Measurements from ENCODE around the gene MAP3K2. TPM values are rescaled to one million over a fixed set of nuclear protein-coding genes. Genes with fewer than 3 reads are reported as not detected.

The MAP3K2 gene
- total RNA-seq, 2 donors from 2014 or later, result 61.6 to 63.8 TPM

DNA sequence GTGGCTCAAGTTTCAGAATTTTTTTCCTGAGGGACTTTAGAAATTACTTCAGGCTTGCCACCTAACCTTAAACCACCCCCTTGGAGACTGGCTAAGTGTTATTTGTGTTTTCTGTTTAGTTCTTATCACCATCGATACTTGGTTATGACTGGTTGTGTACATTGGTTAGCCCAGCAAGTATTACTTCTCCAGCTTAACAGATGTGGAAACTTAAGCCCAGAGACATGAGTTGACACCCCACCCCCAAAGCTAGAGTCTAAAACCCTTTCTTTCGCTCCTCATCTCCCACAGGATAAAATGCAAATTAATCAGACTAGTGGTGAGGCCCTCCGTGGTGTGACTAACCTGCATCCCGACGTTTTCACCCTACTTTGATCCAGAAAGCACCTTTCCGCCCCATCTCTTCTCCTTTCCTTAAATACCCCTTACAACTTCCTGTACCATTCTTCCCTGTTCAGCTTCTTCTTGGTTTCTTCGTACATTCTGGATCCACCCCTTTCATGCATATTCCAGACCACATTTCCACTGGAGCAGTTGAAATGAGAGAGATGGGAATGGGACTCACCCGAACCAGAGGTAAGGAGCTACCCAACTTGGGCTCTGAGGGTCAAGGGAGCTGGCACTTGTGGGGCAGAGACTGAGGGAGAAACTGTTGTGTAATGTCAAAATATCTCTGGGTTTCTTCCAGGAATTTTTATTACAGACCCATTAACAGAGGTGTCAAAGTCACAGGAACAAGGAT, 819 bp upstream of the MAP3K2 start:
- Histone ChIP-seq H3K27ac (peak overlapping the region; percentile 100), H3K4me3 (peak overlapping the region; percentile 98 to 100), H3K27me3 (replicated peaks; ENCODE audit: insufficient read depth) (no peaks in the 10 kb centered on the region), H3K36me3 (no peaks in the 10 kb centered on the region), H3K9me3 (no peaks in the 10 kb centered on the region), H3K4me1 (replicated peaks) (no peaks in the 10 kb centered on the region)
- WGBS, result 48% methylated on average over 8 of the region's 8 CpGs
- no peak for DNase-seq (ENCODE audit: low spot score)
- intact Hi-C loops (cut with DNase I), result no loop called here
- TF ChIP-seq, protein P1, sequence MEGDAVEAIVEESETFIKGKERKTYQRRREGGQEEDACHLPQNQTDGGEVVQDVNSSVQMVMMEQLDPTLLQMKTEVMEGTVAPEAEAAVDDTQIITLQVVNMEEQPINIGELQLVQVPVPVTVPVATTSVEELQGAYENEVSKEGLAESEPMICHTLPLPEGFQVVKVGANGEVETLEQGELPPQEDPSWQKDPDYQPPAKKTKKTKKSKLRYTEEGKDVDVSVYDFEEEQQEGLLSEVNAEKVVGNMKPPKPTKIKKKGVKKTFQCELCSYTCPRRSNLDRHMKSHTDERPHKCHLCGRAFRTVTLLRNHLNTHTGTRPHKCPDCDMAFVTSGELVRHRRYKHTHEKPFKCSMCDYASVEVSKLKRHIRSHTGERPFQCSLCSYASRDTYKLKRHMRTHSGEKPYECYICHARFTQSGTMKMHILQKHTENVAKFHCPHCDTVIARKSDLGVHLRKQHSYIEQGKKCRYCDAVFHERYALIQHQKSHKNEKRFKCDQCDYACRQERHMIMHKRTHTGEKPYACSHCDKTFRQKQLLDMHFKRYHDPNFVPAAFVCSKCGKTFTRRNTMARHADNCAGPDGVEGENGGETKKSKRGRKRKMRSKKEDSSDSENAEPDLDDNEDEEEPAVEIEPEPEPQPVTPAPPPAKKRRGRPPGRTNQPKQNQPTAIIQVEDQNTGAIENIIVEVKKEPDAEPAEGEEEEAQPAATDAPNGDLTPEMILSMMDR (IDR thresholded peaks at IDR 0.05), result no peak
- TF ChIP-seq POLR2AphosphoS5 (IDR thresholded peaks at IDR 0.05) (no peak), POLR2A (IDR thresholded peaks at IDR 0.05) (no peak)

DNA sequence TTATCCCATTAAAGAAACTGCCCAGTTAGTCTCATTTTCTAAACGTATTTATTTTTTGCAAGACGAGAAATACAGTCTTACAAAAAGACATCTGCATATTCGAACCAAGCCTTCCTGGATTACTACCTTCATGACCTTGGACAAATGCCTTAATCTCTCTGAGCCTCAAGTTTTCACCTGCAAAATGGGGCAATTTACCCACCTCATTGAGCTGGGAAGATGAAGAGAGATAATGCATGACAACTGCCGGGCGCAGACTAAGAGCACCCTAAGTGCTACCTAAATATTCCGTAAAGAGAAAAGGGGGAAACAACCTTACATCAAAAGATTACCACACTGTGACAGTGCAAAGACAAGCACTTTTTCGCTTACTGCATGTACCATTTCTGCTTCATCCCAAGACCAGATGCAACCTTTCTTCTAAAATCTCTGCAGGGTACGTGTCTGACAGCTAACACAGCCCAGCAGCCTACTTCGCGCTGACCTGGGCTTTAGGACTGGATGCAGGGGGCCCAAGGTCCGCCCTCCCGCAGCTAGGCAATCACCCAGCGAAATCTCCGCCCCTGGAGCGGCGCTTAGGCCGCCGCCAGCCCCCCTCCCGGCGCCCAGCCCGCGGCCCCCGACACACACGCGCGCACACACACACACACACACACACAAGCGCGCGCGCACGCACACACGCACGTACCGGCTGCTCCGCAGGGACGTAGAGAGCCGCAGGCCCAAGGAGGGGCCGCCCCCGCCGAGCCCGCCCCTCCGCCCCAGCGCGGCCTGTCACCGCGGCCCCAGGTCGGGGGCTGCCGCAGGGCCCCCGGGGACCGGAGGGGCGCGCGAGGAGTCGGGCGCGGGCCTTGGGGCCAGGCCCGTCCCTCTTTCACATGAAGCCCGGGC, 766 bp downstream of the MAP3K2 start:
- TF ChIP-seq POLR2A (IDR thresholded peaks at IDR 0.05) (no peak), POLR2AphosphoS5 (IDR thresholded peaks at IDR 0.05) (no peak)

DNA sequence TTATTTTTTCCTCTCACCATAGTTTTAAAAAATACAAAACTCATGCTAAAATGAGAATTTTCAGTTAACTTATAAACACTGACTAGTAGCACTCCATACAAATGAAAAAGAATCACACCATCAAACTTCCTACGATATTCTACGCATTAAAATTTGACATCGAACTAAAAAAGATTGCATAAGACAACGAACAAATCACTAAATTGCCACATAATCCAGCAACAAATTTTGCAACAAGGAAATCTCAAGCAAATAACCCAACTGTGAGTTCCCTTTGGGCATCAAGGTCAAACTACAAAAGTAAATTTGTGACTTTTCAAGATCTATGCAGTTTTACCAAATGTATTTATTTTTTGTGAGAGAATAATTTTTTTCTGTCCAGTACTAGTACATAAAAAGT, 1.5 kb downstream of the MAP3K2 start:
- intact Hi-C loops (cut with DNase I), result no loop called here
- TF ChIP-seq POLR2A (IDR thresholded peaks at IDR 0.05) (no peak), POLR2AphosphoS5 (IDR thresholded peaks at IDR 0.05) (no peak)
- TF ChIP-seq, protein P1 (IDR thresholded peaks at IDR 0.05), result no peak
- 78% methylated on average over 4 of the region's 4 CpGs for WGBS
- Histone ChIP-seq H3K27ac (peak overlapping the region in 1 of 2 donors; percentile 100), H3K27me3 (replicated peaks; ENCODE audit: insufficient read depth) (no peaks in the 10 kb centered on the region), H3K4me1 (replicated peaks) (no peaks in the 10 kb centered on the region), H3K9me3 (no peaks in the 10 kb centered on the region), H3K4me3 (peak overlapping the region in 1 of 2 donors; percentile 98), H3K36me3 (no peaks in the 10 kb centered on the region)
- DNase-seq (ENCODE audit: low spot score), result no peak

More for the DNA sequence above, 766 bp downstream of the MAP3K2 start:
- Histone ChIP-seq H3K4me1 (replicated peaks) (no peaks in the 10 kb centered on the region), H3K27me3 (replicated peaks; ENCODE audit: insufficient read depth) (no peaks in the 10 kb centered on the region), H3K9me3 (no peaks in the 10 kb centered on the region), H3K27ac (peak overlapping the region; percentile 100), H3K4me3 (peak overlapping the region; percentile 98 to 100), H3K36me3 (no peaks in the 10 kb centered on the region)
- DNase-seq (ENCODE audit: low spot score), result peak; percentile 74
- intact Hi-C loops (cut with DNase I), result no loop called here
- 2% methylated on average over 37 of the region's 58 CpGs for WGBS

DNA sequence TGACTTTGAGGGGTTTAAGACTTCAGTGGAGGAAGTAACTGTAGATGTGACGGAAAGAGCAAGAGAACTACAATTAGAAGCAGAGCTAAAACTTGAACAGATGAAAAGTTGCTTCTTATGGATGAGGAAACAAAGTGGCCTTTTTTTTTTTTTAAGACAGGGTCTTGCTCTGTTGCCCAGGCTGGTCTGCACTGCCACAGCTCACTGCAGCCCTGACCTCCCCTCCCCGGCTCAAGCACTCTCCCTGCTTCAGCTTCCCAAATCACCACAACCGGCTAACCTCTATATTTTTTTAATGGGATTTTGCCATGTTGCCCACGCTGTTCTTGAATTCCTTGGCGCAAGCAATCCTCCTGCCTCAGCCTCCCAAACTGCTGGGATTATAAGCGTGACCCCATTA, 3.2 kb downstream of the MAP3K2 start:
- H3K27ac ChIP-seq, result no peak overlapping the region
- intact Hi-C loops (cut with DNase I), result no loop called here

DNA sequence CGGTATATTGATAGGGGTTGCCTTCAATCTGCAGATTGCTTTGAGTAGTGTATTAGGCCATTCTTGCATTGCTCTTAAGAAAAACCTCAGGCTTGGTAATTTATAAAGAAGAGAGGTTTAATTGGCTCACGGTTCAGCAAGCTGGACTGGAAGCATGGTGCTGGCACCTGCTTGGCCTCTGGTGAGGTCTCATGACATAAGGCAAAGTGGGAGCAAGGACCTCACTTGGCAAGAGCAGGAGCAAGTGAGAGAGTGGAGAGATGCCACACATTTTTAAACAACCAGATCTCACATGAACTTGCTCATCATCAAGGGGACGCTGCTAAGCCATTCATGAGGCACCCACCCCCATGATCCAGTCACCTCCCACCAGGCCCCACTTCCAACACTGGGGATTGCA, 4.9 kb downstream of the MAP3K2 start:
- Histone ChIP-seq H3K4me3 (no peak overlapping the region), H3K9me3 (no peaks in the 10 kb centered on the region), H3K4me1 (replicated peaks) (no peaks in the 10 kb centered on the region), H3K27ac (no peak overlapping the region), H3K36me3 (no peaks in the 10 kb centered on the region), H3K27me3 (replicated peaks; ENCODE audit: insufficient read depth) (no peaks in the 10 kb centered on the region)
- intact Hi-C loops (cut with DNase I), result no loop called here
- 73% methylated on average over 3 of the region's 3 CpGs for WGBS
- no peak for DNase-seq (ENCODE audit: low spot score)
- no peak for TF ChIP-seq POLR2A (IDR thresholded peaks at IDR 0.05)
- TF ChIP-seq POLR2AphosphoS5 (IDR thresholded peaks at IDR 0.05), result no peak
- TF ChIP-seq, protein P1 (IDR thresholded peaks at IDR 0.05), result no peak

More for the DNA sequence above, 3.2 kb downstream of the MAP3K2 start:
- no peaks in the 10 kb centered on the region for H3K4me1 ChIP-seq (replicated peaks)
- 89% methylated on average over 6 of the region's 6 CpGs for WGBS
- H3K4me3 ChIP-seq, result no peak overlapping the region
- TF ChIP-seq, protein P1 (IDR thresholded peaks at IDR 0.05), result no peak
- TF ChIP-seq POLR2AphosphoS5 (IDR thresholded peaks at IDR 0.05) (no peak), POLR2A (IDR thresholded peaks at IDR 0.05) (no peak)
- H3K36me3 ChIP-seq, result no peaks in the 10 kb centered on the region
- no peak for DNase-seq (ENCODE audit: low spot score)
- no peaks in the 10 kb centered on the region for H3K27me3 ChIP-seq (replicated peaks; ENCODE audit: insufficient read depth)
- H3K9me3 ChIP-seq, result no peaks in the 10 kb centered on the region

Measured in prostate gland (tissue), 2 donors.